Measurements from ENCODE around the gene HSPA4.

The HSPA4 gene

GRCh38 chr5:133053448-133053847 is 1.6 kb downstream of the HSPA4 start:
- Histone ChIP-seq H3K9me3 (ENCODE audit: severe bottlenecking) (no peaks in the 10 kb centered on the region), H3K27me3 (ENCODE audit: insufficient read depth, low read depth, severe bottlenecking) (no peaks in the 10 kb centered on the region), H3K27ac (no peak overlapping the region), H3K36me3 (peaks cover 33% of the 10 kb centered on the region), H3K4me3 (ENCODE audit: low read depth, low read length) (peak overlapping the region; percentile 72)
- DNase-seq, result no peak
- TF ChIP-seq CTCF (IDR thresholded peaks at IDR 0.05; ENCODE audit: low read depth, low read length), result no peak

DNA sequence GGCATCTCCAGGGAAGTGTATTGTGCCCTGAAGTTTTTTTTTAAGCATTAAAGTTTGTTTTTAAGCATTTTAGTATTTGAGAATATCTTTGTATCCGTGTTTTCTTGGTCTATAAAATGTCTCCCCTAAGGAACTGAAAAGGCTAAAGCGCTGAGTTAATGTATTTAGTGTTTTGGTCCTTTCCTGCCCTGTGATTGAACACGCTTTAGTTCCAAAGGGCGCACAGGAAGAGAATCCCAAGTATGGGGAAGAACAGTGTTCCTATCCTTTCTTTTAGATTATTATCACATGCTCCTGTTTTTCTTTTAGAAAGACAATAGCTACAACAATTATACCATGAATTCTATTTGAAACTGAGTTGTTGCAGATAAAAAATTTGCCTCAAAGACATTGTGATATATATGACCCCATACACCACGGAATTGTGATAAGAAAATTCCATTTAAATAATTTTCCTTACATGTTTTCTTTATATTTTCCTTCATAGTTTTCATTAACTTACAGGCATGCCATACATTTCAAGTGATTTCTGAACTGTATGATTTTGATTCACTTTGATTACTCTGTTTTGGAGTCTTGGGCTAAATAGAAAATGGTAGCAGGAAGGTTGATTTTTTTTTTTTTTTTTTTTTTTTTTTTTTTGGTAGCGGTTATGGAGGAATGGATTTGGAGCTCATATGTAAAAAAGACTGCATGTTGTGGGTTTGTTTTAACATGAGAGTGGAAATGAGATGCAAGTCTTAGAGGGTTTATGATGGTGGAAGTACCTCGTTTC is 3.1 kb downstream of the HSPA4 start:
- H3K9me3 ChIP-seq (ENCODE audit: severe bottlenecking), result no peaks in the 10 kb centered on the region
- H3K27ac ChIP-seq, result no peak overlapping the region
- H3K36me3 ChIP-seq, result peaks cover 33% of the 10 kb centered on the region
- H3K27me3 ChIP-seq (ENCODE audit: insufficient read depth, low read depth, severe bottlenecking), result no peaks in the 10 kb centered on the region
- no peak overlapping the region for H3K4me3 ChIP-seq (ENCODE audit: low read depth, low read length)
- DNase-seq, result no peak
- no peak for TF ChIP-seq CTCF (IDR thresholded peaks at IDR 0.05; ENCODE audit: low read depth, low read length)

DNA sequence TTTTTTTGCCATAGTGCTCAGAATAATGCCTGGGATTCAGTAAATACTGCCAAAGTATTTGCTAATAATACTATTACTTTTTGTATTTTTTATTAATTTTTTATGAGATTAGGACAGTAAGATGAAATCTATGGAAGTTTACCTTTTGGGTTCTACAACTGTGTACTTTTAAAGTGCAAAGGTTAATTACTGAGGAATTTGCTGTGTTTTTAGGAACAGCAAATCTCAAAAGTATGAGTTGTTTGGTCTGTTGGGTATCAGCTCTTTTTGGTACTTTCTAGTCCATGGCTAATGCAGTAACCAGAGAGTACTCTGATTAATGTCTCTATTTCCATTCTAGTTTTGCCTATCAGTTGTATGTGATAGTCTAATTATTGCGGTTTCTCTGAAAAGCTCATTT is 5.1 kb downstream of the HSPA4 start:
- Histone ChIP-seq H3K36me3 (peaks cover 39% of the 10 kb centered on the region), H3K4me3 (ENCODE audit: low read depth, low read length) (no peak overlapping the region), H3K27me3 (ENCODE audit: insufficient read depth, low read depth, severe bottlenecking) (no peaks in the 10 kb centered on the region), H3K27ac (no peak overlapping the region), H3K9me3 (ENCODE audit: severe bottlenecking) (no peaks in the 10 kb centered on the region)
- no peak for TF ChIP-seq CTCF (IDR thresholded peaks at IDR 0.05; ENCODE audit: low read depth, low read length)
- no peak for DNase-seq

DNA sequence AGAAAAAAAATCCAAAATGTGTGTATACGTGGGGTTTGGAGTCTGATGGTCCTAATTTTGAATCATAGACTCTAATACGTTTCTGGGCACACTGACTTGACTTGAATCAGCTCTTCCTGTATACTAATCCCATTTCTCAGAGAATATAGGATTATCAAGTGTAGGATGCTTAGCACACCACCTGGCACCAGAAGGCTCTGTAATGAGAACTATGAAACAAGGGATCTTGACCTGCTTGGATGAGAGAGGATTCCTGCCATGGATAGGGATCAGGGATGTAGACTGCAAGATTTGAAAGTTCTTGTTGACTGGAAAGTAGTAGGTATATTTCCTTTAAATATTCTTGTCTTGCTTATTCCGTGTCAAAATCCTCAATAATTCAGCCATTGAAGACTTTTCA is 7.8 kb downstream of the HSPA4 start:
- peak overlapping the region; percentile 74 for H3K27ac ChIP-seq
- no peak for TF ChIP-seq CTCF (IDR thresholded peaks at IDR 0.05; ENCODE audit: low read depth, low read length)
- H3K27me3 ChIP-seq (ENCODE audit: insufficient read depth, low read depth, severe bottlenecking), result no peaks in the 10 kb centered on the region
- peaks cover 18% of the 10 kb centered on the region for H3K36me3 ChIP-seq
- H3K4me3 ChIP-seq (ENCODE audit: low read depth, low read length), result peak overlapping the region; percentile 4
- H3K9me3 ChIP-seq (ENCODE audit: severe bottlenecking), result no peaks in the 10 kb centered on the region
- DNase-seq, result peak; percentile 72

DNA sequence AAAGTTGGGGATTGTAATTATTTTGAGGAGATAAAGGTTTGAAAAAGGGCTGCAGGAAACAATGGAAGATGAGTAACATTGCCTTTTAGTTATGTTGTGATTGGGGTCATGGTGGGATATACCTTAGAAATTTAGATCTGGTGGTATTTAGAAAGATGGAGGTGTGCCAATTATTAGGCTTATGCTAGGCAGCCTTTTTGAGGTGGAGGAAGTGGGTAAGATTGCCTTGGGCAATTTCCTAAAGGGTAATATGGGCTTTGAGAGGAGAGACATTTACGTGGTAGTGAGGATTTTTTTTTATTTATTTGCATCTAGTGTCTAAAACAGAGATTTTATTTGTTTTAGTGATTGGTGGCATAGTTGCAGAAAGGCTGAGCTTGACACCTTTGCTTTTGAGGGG is 10.5 kb downstream of the HSPA4 start:
- H3K27ac ChIP-seq, result no peak overlapping the region; the same call in 1 of the 2 replicates
- no peaks in the 10 kb centered on the region for H3K9me3 ChIP-seq (ENCODE audit: severe bottlenecking)
- H3K27me3 ChIP-seq (ENCODE audit: insufficient read depth, low read depth, severe bottlenecking), result no peaks in the 10 kb centered on the region
- peaks cover 28% of the 10 kb centered on the region for H3K36me3 ChIP-seq
- DNase-seq, result no peak
- H3K4me3 ChIP-seq (ENCODE audit: low read depth, low read length), result no peak overlapping the region
- no peak for TF ChIP-seq CTCF (IDR thresholded peaks at IDR 0.05; ENCODE audit: low read depth, low read length)

DNA sequence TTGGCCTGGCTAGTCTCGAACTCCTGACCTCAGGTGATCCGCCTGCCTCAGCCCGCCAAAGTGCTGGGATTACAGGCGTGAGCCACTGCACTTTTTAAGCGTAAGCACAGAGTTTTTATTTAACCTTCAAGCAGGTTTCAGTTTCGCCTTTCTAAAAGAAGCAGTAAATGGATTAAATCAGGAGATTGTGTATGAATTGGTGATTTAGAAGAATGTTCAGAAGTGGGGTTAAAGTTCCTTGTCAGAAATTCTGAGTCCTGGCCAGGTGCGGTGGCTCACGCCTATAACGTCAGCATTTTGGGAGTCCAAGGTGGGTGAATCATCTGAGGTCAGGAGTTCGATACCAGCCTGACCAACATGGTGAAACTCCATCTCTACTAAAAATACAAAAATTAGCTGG is 12.2 kb downstream of the HSPA4 start:
- Histone ChIP-seq H3K27ac (no peak overlapping the region), H3K27me3 (ENCODE audit: insufficient read depth, low read depth, severe bottlenecking) (no peaks in the 10 kb centered on the region), H3K9me3 (ENCODE audit: severe bottlenecking) (no peaks in the 10 kb centered on the region), H3K36me3 (peaks cover 45% of the 10 kb centered on the region), H3K4me3 (ENCODE audit: low read depth, low read length) (no peak overlapping the region)
- DNase-seq, result no peak
- TF ChIP-seq CTCF (IDR thresholded peaks at IDR 0.05; ENCODE audit: low read depth, low read length), result no peak

All from WERI-Rb-1 (cell line).